ENCODE data around the gene IMPA2.

GRCh38 chr18:11963991-11964484 is 17.3 kb upstream of the IMPA2 start:
- TF ChIP-seq POLR2A (IDR thresholded peaks at IDR 0.05) (no peak), CTCF (IDR thresholded peaks at IDR 0.05) (peak in 1 of 6 experiments; percentile 7)
